ENCODE results near the gene KCNE1.
"Not testable (repeated sequence)": the region's sequence is repeated elsewhere in the genome, so short reads cannot be mapped to it uniquely, and the experiment has no call there.

Gene KCNE1

GRCh38 chr21:34511787-34512455 is at the start of gene KCNE1:
KCNE1 (minus strand) TSS chr21:34512210; CDS start chr21:34449634, 62,576 bp downstream.
- no peak within 1 kb of the TSS for H3K27ac Mint-ChIP-seq
- no peaks in the 10 kb centered on the region for H3K4me1 Mint-ChIP-seq (ENCODE audit: low read depth)
- no peaks in the 10 kb centered on the region for H3K36me3 Mint-ChIP-seq (ENCODE audit: low read depth)
- H3K4me3 Mint-ChIP-seq: no peak within 1 kb of the TSS
- no peaks in the 10 kb centered on the region for H3K9me3 Mint-ChIP-seq
- no peaks in the 10 kb centered on the region for H3K27me3 Mint-ChIP-seq (ENCODE audit: low read depth)

GRCh38 chr21:34561806-34562205 is 49.8 kb upstream of the KCNE1 start:
- H3K9me3 Mint-ChIP-seq: no peaks in the 10 kb centered on the region
- no peaks in the 10 kb centered on the region for H3K27me3 Mint-ChIP-seq (ENCODE audit: low read depth)
- H3K36me3 Mint-ChIP-seq (ENCODE audit: low read depth): no peaks in the 10 kb centered on the region
- no peak overlapping the region for H3K4me3 Mint-ChIP-seq
- H3K27ac Mint-ChIP-seq: no peak overlapping the region
- H3K4me1 Mint-ChIP-seq (ENCODE audit: low read depth): no peaks in the 10 kb centered on the region

- no peak overlapping the region for H3K27ac Mint-ChIP-seq
- H3K27me3 Mint-ChIP-seq (ENCODE audit: low read depth): no peaks in the 10 kb centered on the region
- H3K36me3 Mint-ChIP-seq (ENCODE audit: low read depth): no peaks in the 10 kb centered on the region
- no peaks in the 10 kb centered on the region for H3K4me1 Mint-ChIP-seq (ENCODE audit: low read depth)
- H3K9me3 Mint-ChIP-seq: no peaks in the 10 kb centered on the region
- no peak overlapping the region for H3K4me3 Mint-ChIP-seq
Measured at GRCh38 chr21:34560609-34561008, 48.6 kb upstream of the KCNE1 start.

GRCh38 chr21:34560021-34560420 is 48.0 kb upstream of the KCNE1 start:
- no peaks in the 10 kb centered on the region for H3K4me1 Mint-ChIP-seq (ENCODE audit: low read depth)
- no peaks in the 10 kb centered on the region for H3K27me3 Mint-ChIP-seq (ENCODE audit: low read depth)
- no peaks in the 10 kb centered on the region for H3K36me3 Mint-ChIP-seq (ENCODE audit: low read depth)
- H3K27ac Mint-ChIP-seq: no peak overlapping the region
- peaks cover 2% of the 10 kb centered on the region for H3K9me3 Mint-ChIP-seq
- no peak overlapping the region for H3K4me3 Mint-ChIP-seq

GRCh38 chr21:34559089-34559631 is 47.1 kb upstream of the KCNE1 start:
- Mint-ChIP-seq H3K4me3 (no peak overlapping the region), H3K4me1 (ENCODE audit: low read depth) (no peaks in the 10 kb centered on the region)

GRCh38 chr21:34558166-34558565 is 46.2 kb upstream of the KCNE1 start:
- Mint-ChIP-seq H3K9me3 (peaks cover 12% of the 10 kb centered on the region), H3K4me1 (ENCODE audit: low read depth) (no peaks in the 10 kb centered on the region), H3K4me3 (no peak overlapping the region), H3K27ac (no peak overlapping the region), H3K36me3 (ENCODE audit: low read depth) (peaks cover 1% of the 10 kb centered on the region), H3K27me3 (ENCODE audit: low read depth) (no peaks in the 10 kb centered on the region)

More at GRCh38 chr21:34559089-34559631, 47.1 kb upstream of the KCNE1 start:
- Mint-ChIP-seq H3K36me3 (ENCODE audit: low read depth) (peaks cover 1% of the 10 kb centered on the region), H3K27me3 (ENCODE audit: low read depth) (no peaks in the 10 kb centered on the region), H3K9me3 (peaks cover 11% of the 10 kb centered on the region), H3K27ac (no peak overlapping the region)

- no peak overlapping the region for H3K4me3 Mint-ChIP-seq
- H3K4me1 Mint-ChIP-seq (ENCODE audit: low read depth): no peaks in the 10 kb centered on the region
- no peaks in the 10 kb centered on the region for H3K27me3 Mint-ChIP-seq (ENCODE audit: low read depth)
- H3K9me3 Mint-ChIP-seq: peaks cover 12% of the 10 kb centered on the region
- no peak overlapping the region for H3K27ac Mint-ChIP-seq
- peaks cover 1% of the 10 kb centered on the region for H3K36me3 Mint-ChIP-seq (ENCODE audit: low read depth)
Measured at GRCh38 chr21:34557261-34557660, 45.3 kb upstream of the KCNE1 start.

- H3K9me3 Mint-ChIP-seq: peaks cover 19% of the 10 kb centered on the region
- not testable (repeated sequence) for H3K4me1 Mint-ChIP-seq (ENCODE audit: low read depth); H3K36me3 Mint-ChIP-seq (ENCODE audit: low read depth); H3K4me3 Mint-ChIP-seq; H3K27ac Mint-ChIP-seq; H3K27me3 Mint-ChIP-seq (ENCODE audit: low read depth)
Measured at GRCh38 chr21:34554670-34555069, 42.7 kb upstream of the KCNE1 start.

- Mint-ChIP-seq H3K4me3 (no peak overlapping the region), H3K36me3 (ENCODE audit: low read depth) (peaks cover 1% of the 10 kb centered on the region), H3K27ac (no peak overlapping the region), H3K27me3 (ENCODE audit: low read depth) (no peaks in the 10 kb centered on the region), H3K4me1 (ENCODE audit: low read depth) (no peaks in the 10 kb centered on the region), H3K9me3 (peaks cover 19% of the 10 kb centered on the region)
Measured at GRCh38 chr21:34554227-34554626, 42.2 kb upstream of the KCNE1 start.

GRCh38 chr21:34553151-34553952 is 41.3 kb upstream of the KCNE1 start:
- Mint-ChIP-seq H3K36me3 (ENCODE audit: low read depth) (peaks cover 1% of the 10 kb centered on the region), H3K9me3 (peaks cover 19% of the 10 kb centered on the region), H3K27me3 (ENCODE audit: low read depth) (no peaks in the 10 kb centered on the region), H3K4me3 (no peak overlapping the region), H3K4me1 (ENCODE audit: low read depth) (no peaks in the 10 kb centered on the region), H3K27ac (no peak overlapping the region)

GRCh38 chr21:34552360-34553098 is 40.5 kb upstream of the KCNE1 start:
- H3K27me3 Mint-ChIP-seq (ENCODE audit: low read depth): no peaks in the 10 kb centered on the region
- H3K9me3 Mint-ChIP-seq: peaks cover 19% of the 10 kb centered on the region
- no peak overlapping the region for H3K27ac Mint-ChIP-seq
- peaks cover 1% of the 10 kb centered on the region for H3K36me3 Mint-ChIP-seq (ENCODE audit: low read depth)
- H3K4me3 Mint-ChIP-seq: no peak overlapping the region
- H3K4me1 Mint-ChIP-seq (ENCODE audit: low read depth): no peaks in the 10 kb centered on the region

GRCh38 chr21:34550182-34550799 is 38.3 kb upstream of the KCNE1 start:
- H3K4me3 Mint-ChIP-seq: no peak overlapping the region
- no peak overlapping the region for H3K27ac Mint-ChIP-seq
- H3K36me3 Mint-ChIP-seq (ENCODE audit: low read depth): peaks cover 1% of the 10 kb centered on the region
- peaks cover 8% of the 10 kb centered on the region for H3K4me1 Mint-ChIP-seq (ENCODE audit: low read depth)
- no peaks in the 10 kb centered on the region for H3K27me3 Mint-ChIP-seq (ENCODE audit: low read depth)
- H3K9me3 Mint-ChIP-seq: peaks cover 19% of the 10 kb centered on the region

GRCh38 chr21:34548781-34549376 is 36.9 kb upstream of the KCNE1 start:
- Mint-ChIP-seq H3K4me3 (no peak overlapping the region), H3K4me1 (ENCODE audit: low read depth) (peaks cover 12% of the 10 kb centered on the region), H3K9me3 (peaks cover 6% of the 10 kb centered on the region), H3K27ac (no peak overlapping the region), H3K36me3 (ENCODE audit: low read depth) (peaks cover 2% of the 10 kb centered on the region), H3K27me3 (ENCODE audit: low read depth) (no peaks in the 10 kb centered on the region)

- Mint-ChIP-seq H3K9me3 (peaks cover under 1% of the 10 kb centered on the region), H3K27me3 (ENCODE audit: low read depth) (no peaks in the 10 kb centered on the region), H3K4me3 (no peak overlapping the region), H3K27ac (no peak overlapping the region), H3K4me1 (ENCODE audit: low read depth) (peaks cover 12% of the 10 kb centered on the region), H3K36me3 (ENCODE audit: low read depth) (peaks cover 2% of the 10 kb centered on the region)
Measured at GRCh38 chr21:34546542-34546941, 34.5 kb upstream of the KCNE1 start.

Measured in T-helper 1 cell treated with Interleukin-12 subunit alpha and Interleukin-12 subunit beta and Interleukin-4 antibody, amounts not matched to agents 30 μg/mL and 1 μg/mL, for 36 hours (primary cell).